ENCODE data around the gene WNT2B.

The WNT2B gene

DNA sequence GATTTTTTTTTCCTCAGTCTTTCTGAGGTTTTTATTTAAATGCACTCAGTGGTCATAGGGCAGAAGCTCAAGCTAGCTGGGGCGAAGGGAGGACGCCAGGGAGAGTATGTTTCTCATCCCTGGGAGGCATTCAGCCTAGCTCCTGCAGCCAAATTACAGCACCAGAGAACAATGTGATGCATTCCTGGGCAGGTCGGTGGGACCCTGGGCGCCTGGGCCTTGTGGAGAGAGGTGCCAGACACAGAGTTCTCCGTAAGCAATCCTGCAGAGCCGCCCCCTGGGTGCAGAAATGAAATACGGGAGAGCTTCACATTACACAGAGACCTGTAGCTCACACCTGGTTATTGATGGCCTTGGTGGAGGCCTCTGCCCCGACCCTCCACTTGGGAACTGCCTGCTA is 15.5 kb downstream of the WNT2B start:
- no peak overlapping the region for H3K4me3 ChIP-seq (ENCODE audit: low read depth, low read length)
- no peak for DNase-seq (ENCODE audit: low read depth)
- TF ChIP-seq, protein P1, sequence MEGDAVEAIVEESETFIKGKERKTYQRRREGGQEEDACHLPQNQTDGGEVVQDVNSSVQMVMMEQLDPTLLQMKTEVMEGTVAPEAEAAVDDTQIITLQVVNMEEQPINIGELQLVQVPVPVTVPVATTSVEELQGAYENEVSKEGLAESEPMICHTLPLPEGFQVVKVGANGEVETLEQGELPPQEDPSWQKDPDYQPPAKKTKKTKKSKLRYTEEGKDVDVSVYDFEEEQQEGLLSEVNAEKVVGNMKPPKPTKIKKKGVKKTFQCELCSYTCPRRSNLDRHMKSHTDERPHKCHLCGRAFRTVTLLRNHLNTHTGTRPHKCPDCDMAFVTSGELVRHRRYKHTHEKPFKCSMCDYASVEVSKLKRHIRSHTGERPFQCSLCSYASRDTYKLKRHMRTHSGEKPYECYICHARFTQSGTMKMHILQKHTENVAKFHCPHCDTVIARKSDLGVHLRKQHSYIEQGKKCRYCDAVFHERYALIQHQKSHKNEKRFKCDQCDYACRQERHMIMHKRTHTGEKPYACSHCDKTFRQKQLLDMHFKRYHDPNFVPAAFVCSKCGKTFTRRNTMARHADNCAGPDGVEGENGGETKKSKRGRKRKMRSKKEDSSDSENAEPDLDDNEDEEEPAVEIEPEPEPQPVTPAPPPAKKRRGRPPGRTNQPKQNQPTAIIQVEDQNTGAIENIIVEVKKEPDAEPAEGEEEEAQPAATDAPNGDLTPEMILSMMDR (IDR thresholded peaks at IDR 0.05; ENCODE audit: insufficient read depth, low read depth, low read length, missing control alignments) = no peak

DNA sequence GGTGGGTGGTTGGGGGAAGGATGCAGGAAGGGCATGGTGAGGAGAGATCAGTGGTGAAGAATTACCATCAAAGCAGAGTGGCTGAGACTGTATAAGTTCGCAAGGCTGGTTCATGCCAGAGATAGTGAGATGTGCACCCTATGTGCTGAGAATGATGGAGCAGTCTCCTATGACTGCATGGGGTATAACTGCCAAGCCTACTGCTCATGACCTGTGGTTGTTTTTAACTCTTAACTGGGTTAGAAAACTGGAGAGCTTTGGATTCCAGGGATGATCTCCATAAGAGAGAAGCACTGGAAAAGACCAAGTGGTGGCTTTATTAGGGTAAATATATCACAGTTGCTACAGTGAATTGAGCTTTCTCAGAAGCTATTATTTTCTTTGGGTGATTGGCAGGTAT is 16.2 kb downstream of the WNT2B start:
- TF ChIP-seq, protein P1 (IDR thresholded peaks at IDR 0.05; ENCODE audit: insufficient read depth, low read depth, low read length, missing control alignments) = no peak
- DNase-seq (ENCODE audit: low read depth) = no peak
- H3K4me3 ChIP-seq (ENCODE audit: low read depth, low read length) = no peak overlapping the region

DNA sequence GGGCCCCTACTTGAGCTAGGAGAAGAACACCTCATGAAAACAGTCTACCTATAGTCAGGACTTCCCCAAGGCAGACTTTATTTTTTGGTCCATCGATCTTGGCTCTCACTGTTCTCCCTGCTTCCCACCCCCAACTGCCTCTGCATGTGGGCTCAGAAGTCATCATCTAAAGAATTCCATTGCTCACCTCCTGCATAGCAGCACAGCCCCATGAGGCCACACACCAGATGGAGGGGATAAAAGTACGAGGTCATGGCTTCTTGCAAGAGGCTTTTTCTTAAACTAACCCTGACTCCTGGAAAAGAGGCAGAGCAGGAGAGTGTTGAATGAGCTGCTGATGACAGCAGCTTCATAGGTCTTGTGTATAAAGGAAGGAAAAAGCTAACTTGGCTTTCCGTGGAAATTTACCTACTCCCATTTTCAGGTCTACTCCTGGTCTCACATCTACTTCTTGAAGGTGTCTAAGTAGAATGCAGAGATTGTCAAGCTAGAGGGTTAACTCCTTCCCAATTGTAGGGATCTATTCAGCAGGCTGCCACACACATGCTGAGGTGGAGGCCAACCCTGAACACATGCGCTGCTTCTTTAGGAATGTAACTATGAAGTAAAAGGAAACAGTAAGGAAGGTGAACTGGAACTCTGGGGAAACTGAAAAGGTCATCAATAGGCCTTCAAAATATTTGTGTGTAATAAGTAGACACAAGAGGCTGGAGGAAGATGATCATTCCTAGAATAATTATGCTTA is 18.7 kb downstream of the WNT2B start:
- DNase-seq (ENCODE audit: low read depth) = no peak
- TF ChIP-seq, protein P1 (IDR thresholded peaks at IDR 0.05; ENCODE audit: insufficient read depth, low read depth, low read length, missing control alignments) = no peak
- no peak overlapping the region for H3K4me3 ChIP-seq (ENCODE audit: low read depth, low read length)

DNA sequence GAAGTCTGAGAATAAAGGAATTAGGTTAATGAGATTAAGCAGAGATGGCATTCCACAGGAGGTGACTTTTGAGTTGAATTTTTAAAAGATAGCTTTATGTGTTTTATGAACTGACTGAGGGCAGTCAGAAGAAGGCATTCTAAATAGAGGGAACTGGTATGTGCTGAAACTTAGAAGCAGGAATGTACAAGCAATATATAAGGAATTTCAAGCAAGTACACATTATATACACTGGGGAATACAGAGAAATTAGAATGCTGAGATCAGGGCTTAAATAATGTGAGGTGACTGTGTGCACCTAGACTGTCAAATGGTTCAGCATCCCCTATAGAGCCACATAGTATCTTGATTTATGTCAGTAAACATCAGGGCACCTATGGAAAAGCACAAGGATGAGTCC is 19.3 kb downstream of the WNT2B start:
- DNase-seq (ENCODE audit: low read depth) = no peak
- no peak overlapping the region for H3K4me3 ChIP-seq (ENCODE audit: low read depth, low read length)
- TF ChIP-seq, protein P1 (IDR thresholded peaks at IDR 0.05; ENCODE audit: insufficient read depth, low read depth, low read length, missing control alignments) = no peak

DNA sequence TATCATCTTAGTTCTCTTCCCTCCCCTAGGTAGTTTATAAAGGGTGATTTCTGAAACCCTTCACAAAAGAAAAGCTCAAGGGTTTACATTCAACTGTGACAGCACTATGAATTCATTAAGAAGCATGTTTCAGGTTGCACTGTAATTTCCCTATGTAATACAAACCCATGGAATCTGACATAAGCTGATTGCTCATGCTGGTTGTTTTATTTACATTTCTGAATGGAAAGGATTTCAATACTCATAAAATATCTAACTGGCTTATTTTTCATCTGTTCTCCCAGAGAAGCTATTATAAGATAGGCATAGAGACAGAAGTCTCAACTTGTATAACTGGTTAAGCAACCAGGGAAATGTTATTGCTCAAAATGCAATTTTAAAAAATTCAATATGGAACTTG is 20.5 kb downstream of the WNT2B start:
- TF ChIP-seq, protein P1 (IDR thresholded peaks at IDR 0.05; ENCODE audit: insufficient read depth, low read depth, low read length, missing control alignments) = no peak
- H3K4me3 ChIP-seq (ENCODE audit: low read depth, low read length) = no peak overlapping the region
- no peak for DNase-seq (ENCODE audit: low read depth)

DNA sequence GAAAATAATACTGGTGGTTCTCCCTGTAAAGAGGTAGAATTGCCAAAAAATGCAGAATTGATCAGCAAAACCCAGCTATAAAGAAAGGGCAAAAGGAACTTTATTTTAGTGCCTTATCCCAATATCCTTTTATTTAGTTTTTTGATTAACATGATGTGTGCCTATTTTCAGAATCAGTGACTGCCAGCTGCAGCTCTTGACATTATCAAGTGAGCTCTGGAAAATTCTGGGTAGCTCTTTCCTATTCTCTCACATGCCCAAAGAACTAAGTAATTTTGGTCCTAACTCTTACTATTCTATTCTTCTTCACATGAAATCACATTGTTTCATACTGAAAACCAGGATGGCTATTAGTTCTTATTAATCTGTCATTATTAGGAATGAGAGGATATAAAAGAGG is 22.1 kb downstream of the WNT2B start:
- DNase-seq (ENCODE audit: low read depth) = no peak
- TF ChIP-seq, protein P1 (IDR thresholded peaks at IDR 0.05; ENCODE audit: insufficient read depth, low read depth, low read length, missing control alignments) = no peak
- no peak overlapping the region for H3K4me3 ChIP-seq (ENCODE audit: low read depth, low read length)

DNA sequence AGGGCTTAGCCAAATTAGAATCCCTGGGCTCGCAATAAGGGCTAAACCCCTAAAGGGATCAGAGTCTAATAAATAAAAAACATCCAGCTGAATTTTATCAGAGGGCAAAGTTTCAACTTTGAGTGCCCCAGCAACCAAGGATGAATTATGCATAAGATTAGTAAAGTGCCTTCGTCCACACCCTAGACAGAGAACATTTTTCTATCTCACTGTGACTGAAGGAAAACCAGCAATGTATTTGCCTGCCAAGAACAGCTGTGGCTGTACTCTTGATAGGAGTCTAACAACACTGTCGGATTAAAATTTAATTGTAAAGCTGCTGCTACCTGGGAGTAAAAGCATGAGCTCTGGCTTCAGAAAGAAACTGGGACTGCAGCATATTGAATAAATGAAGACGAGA is 23.3 kb downstream of the WNT2B start:
- no peak for DNase-seq (ENCODE audit: low read depth)
- H3K4me3 ChIP-seq (ENCODE audit: low read depth, low read length) = no peak overlapping the region
- TF ChIP-seq, protein P1 (IDR thresholded peaks at IDR 0.05; ENCODE audit: insufficient read depth, low read depth, low read length, missing control alignments) = no peak
